ENCODE measurements around the gene WRAP73.

GRCh38 chr1:3642919-3643675, 6.8 kb downstream of the WRAP73 start:
- no peak for TF ChIP-seq JUNB (IDR thresholded peaks at IDR 0.05)
- no peak for TF ChIP-seq E2F6 (IDR thresholded peaks at IDR 0.05; ENCODE audit: borderline replicate concordance, low read depth)
- no peak for TF ChIP-seq BHLHE40 (IDR thresholded peaks at IDR 0.05; ENCODE audit: low read depth, low read length)
- no peak for TF ChIP-seq CTCF (IDR thresholded peaks at IDR 0.05)
- TF ChIP-seq SMC3 (IDR thresholded peaks at IDR 0.05): no peak
- TF ChIP-seq MAZ (IDR thresholded peaks at IDR 0.05; ENCODE audit: borderline replicate concordance, low read depth, low read length): no peak
- TF ChIP-seq CBX8 (IDR thresholded peaks at IDR 0.05): no peak
- TF ChIP-seq RFX5 (IDR thresholded peaks at IDR 0.05): no peak
- TF ChIP-seq KDM5A (IDR thresholded peaks at IDR 0.05): no peak
- no peak for TF ChIP-seq PBX3 (IDR thresholded peaks at IDR 0.05)
- no peak for TF ChIP-seq POLR2A (IDR thresholded peaks at IDR 0.05; ENCODE audit: low read length)
